Neuron (in vitro differentiated cells): ENCODE results near the gene USP17L25.
"Not testable (repeated sequence)": the region's sequence is repeated elsewhere in the genome, so short reads cannot be mapped to it uniquely, and the experiment has no call there.

Source experiments
- H2AFZ ChIP-seq: one replicate; pipeline ENCODE4 v1.6.1; 2013; ENCODE audit warnings: low read depth, mild to moderate bottlenecking, inconsistent platforms, low read length, moderate library complexity
- H3K27me3 ChIP-seq: one replicate; pipeline ENCODE4 v1.6.1; 2013; ENCODE audit warnings: low read length; ENCODE audit not compliant: insufficient read depth
- H3K36me3 ChIP-seq: one replicate; pipeline ENCODE4 v1.6.1; 2013; ENCODE audit warnings: low read length; ENCODE audit not compliant: insufficient read depth
- H3K4me1 ChIP-seq: one replicate; pipeline ENCODE4 v1.6.1; 2013; ENCODE audit warnings: low read length; ENCODE audit not compliant: insufficient read depth
- H3K4me3 ChIP-seq: 2 replicates; pipeline ENCODE4 v1.5.1; 2013; ENCODE audit warnings: mild to moderate bottlenecking, low read length, moderate library complexity
- H3K9me3 ChIP-seq: one replicate; pipeline ENCODE4 v1.6.1; 2013; ENCODE audit warnings: low read length

USP17L25 gene, protein sequence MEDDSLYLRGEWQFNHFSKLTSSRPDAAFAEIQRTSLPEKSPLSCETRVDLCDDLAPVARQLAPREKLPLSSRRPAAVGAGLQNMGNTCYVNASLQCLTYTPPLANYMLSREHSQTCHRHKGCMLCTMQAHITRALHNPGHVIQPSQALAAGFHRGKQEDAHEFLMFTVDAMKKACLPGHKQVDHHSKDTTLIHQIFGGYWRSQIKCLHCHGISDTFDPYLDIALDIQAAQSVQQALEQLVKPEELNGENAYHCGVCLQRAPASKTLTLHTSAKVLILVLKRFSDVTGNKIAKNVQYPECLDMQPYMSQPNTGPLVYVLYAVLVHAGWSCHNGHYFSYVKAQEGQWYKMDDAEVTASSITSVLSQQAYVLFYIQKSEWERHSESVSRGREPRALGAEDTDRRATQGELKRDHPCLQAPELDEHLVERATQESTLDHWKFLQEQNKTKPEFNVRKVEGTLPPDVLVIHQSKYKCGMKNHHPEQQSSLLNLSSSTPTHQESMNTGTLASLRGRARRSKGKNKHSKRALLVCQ

DNA sequence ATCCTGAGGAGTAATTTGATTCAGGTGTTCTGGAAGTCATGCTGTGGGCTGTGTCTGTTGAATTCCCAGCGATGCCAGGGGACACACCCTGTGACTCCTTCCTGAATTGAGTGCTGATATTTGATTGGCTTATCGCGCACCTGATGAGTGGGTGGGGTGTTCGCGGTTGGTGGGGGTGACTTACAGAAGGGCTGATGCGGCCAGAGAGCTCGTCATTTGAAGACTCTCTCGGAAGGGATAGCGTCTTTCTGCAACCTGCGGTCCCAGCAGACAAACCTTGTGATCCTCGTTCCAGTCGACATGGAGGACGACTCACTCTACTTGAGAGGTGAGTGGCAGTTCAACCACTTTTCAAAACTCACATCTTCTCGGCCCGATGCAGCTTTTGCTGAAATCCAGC, at the start of gene USP17L25:
TSS of gene USP17L25 (plus strand) at position 301 of the 400 bp plus-strand sequence. CDS start at position 301, 0 bp downstream.
- H3K4me3 ChIP-seq, H3K36me3 ChIP-seq, H3K27me3 ChIP-seq, H3K9me3 ChIP-seq, H3K4me1 ChIP-seq, H2AFZ ChIP-seq: not testable (repeated sequence)

GRCh38 chr4:9324191-9324590, 5.5 kb upstream of the USP17L25 start:
- H2AFZ ChIP-seq, H3K4me3 ChIP-seq, H3K27me3 ChIP-seq, H3K36me3 ChIP-seq, H3K4me1 ChIP-seq, H3K9me3 ChIP-seq: not testable (repeated sequence)

GRCh38 chr4:9324865-9325264, 4.8 kb upstream of the USP17L25 start, which contains the start of gene USP17L24:
Gene USP17L24, plus strand, starts transcription at chr4:9325165. Its CDS starts 0 bp downstream, at chr4:9325165.
- not testable (repeated sequence) for H3K4me3 ChIP-seq, H3K27me3 ChIP-seq, H3K36me3 ChIP-seq, H3K4me1 ChIP-seq, H2AFZ ChIP-seq, H3K9me3 ChIP-seq

DNA sequence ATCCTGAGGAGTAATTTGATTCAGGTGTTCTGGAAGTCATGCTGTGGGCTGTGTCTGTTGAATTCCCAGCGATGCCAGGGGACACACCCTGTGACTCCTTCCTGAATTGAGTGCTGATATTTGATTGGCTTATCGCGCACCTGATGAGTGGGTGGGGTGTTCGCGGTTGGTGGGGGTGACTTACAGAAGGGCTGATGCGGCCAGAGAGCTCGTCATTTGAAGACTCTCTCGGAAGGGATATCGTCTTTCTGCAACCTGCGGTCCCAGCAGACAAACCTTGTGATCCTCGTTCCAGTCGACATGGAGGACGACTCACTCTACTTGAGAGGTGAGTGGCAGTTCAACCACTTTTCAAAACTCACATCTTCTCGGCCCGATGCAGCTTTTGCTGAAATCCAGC, 4.6 kb downstream of the USP17L25 start, which contains the start of gene USP17L26:
TSS of gene USP17L26 (plus strand) at position 301 of the 400 bp plus-strand sequence. CDS start at position 301, 0 bp downstream.
- H3K27me3 ChIP-seq, H3K9me3 ChIP-seq, H3K36me3 ChIP-seq, H3K4me1 ChIP-seq, H2AFZ ChIP-seq, H3K4me3 ChIP-seq: not testable (repeated sequence)

GRCh38 chr4:9339103-9339502, 9.4 kb downstream of the USP17L25 start, which contains the start of gene USP17L5:
Gene USP17L5, plus strand, starts transcription at chr4:9339403. Its CDS starts 0 bp downstream, at chr4:9339403.
- not testable (repeated sequence) for H2AFZ ChIP-seq, H3K4me1 ChIP-seq, H3K9me3 ChIP-seq, H3K36me3 ChIP-seq, H3K4me3 ChIP-seq, H3K27me3 ChIP-seq

GRCh38 chr4:9343848-9344247, 14.1 kb downstream of the USP17L25 start, which contains the start of gene USP17L27:
Gene USP17L27, plus strand, starts transcription at chr4:9344148. Its CDS starts 0 bp downstream, at chr4:9344148.
- H2AFZ ChIP-seq, H3K27me3 ChIP-seq, H3K9me3 ChIP-seq, H3K4me1 ChIP-seq, H3K36me3 ChIP-seq, H3K4me3 ChIP-seq: not testable (repeated sequence)

GRCh38 chr4:9348593-9348992, 18.9 kb downstream of the USP17L25 start, which contains the start of gene USP17L28:
Gene USP17L28, plus strand, starts transcription at chr4:9348893. Its CDS starts 0 bp downstream, at chr4:9348893.
- H3K9me3 ChIP-seq, H3K4me3 ChIP-seq, H2AFZ ChIP-seq: not testable (repeated sequence)

GRCh38 chr4:9350866-9351265, 21.2 kb downstream of the USP17L25 start:
- H3K27me3 ChIP-seq, H3K36me3 ChIP-seq, H3K4me3 ChIP-seq, H3K9me3 ChIP-seq, H3K4me1 ChIP-seq, H2AFZ ChIP-seq: not testable (repeated sequence)

More at GRCh38 chr4:9348593-9348992, 18.9 kb downstream of the USP17L25 start, which contains the start of gene USP17L28:
- not testable (repeated sequence) for H3K4me1 ChIP-seq, H3K36me3 ChIP-seq, H3K27me3 ChIP-seq

GRCh38 chr4:9353338-9353737, 23.6 kb downstream of the USP17L25 start, which contains the start of gene USP17L29:
Gene USP17L29, plus strand, starts transcription at chr4:9353638. Its CDS starts 0 bp downstream, at chr4:9353638.
- H3K27me3 ChIP-seq, H3K4me3 ChIP-seq, H3K4me1 ChIP-seq, H3K9me3 ChIP-seq, H2AFZ ChIP-seq, H3K36me3 ChIP-seq: not testable (repeated sequence)

- not testable (repeated sequence) for H3K4me3 ChIP-seq, H3K9me3 ChIP-seq, H3K4me1 ChIP-seq, H2AFZ ChIP-seq, H3K36me3 ChIP-seq, H3K27me3 ChIP-seq
These were observed 33.1 kb downstream of the USP17L25 start, which contains the start of gene USP17L30 for GRCh38 chr4:9362829-9363228. Gene USP17L30, plus strand, starts transcription at chr4:9363129. Its CDS starts 0 bp downstream, at chr4:9363129.

DNA sequence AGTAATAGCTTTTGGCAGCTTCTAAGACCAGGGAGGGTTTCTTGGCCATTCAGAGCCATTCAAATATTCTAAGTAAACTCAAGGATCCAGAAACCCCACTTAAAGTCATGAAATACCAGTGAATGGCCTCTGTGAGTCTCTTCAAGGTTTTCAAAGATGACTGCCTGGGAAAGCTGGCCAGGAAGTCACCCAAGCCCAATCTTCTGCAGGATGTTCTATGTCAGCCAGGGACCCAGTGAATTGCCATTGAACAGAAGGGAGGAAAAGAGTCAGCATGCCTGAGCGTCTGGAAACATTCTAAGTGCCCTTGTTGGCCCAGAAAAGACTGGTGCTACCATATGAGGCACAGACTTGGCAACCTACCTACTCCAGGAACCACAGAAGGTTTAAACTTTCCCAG, 50.2 kb downstream of the USP17L25 start:
- H3K27me3 ChIP-seq, H2AFZ ChIP-seq, H3K36me3 ChIP-seq, H3K4me1 ChIP-seq, H3K4me3 ChIP-seq, H3K9me3 ChIP-seq: not testable (repeated sequence)
